SJSA1 (cell line): ENCODE data around the gene WAC. TPM values are rescaled to one million over a fixed set of nuclear protein-coding genes. Genes with fewer than 3 reads are reported as not detected.

Experiments
- DNase-seq, 2 experiments: peaks; one replicate each; pipeline ENCODE4 v3.0.0-alpha.2; 2015 to 2020; ENCODE audit warnings: low spot score in 2 of 2, low read depth in 1 of 2
- H3K27ac ChIP-seq: fragments of 250-450 bp; sonication (Bioruptor Pico); 2 replicates; pipeline ENCODE4 v1.5.1; 2020; ENCODE audit warnings: mild to moderate bottlenecking, moderate library complexity
- H3K27me3 ChIP-seq: fragments of 250-450 bp; sonication (Bioruptor Pico); replicated peaks from 2 replicates; pipeline ENCODE4 v1.5.1; 2020; ENCODE audit warnings: mild to moderate bottlenecking, moderate library complexity
- H3K36me3 ChIP-seq: fragments of 250-450 bp; sonication (Bioruptor Pico); 2 replicates; pipeline ENCODE4 v1.5.1; 2020; ENCODE audit warnings: mild to moderate bottlenecking
- H3K4me1 ChIP-seq: fragments of 250-450 bp; sonication (Bioruptor Pico); replicated peaks from 2 replicates; pipeline ENCODE4 v1.6.1; 2021; ENCODE audit warnings: mild to moderate bottlenecking
- H3K4me3 ChIP-seq: fragments of 250-450 bp; sonication (Bioruptor Pico); 2 replicates; pipeline ENCODE4 v1.5.1; 2020; ENCODE audit warnings: mild to moderate bottlenecking
- H3K9me3 ChIP-seq: fragments of 250-450 bp; sonication (Bioruptor Pico); replicated peaks from 2 replicates; pipeline ENCODE4 v1.5.1; 2020; ENCODE audit warnings: mild to moderate bottlenecking
- total RNA-seq: library from RNA; depleted of rRNA; stranded (reverse); fragments of >200 nt; shearing (Covaris generic); gene quantifications from 2 replicates; pipeline ENCODE4 v1.2.3, GENCODE V29; 2014

Gene WAC
- total RNA-seq, 1 experiment from 2014 or later: 90.6 TPM

DNA sequence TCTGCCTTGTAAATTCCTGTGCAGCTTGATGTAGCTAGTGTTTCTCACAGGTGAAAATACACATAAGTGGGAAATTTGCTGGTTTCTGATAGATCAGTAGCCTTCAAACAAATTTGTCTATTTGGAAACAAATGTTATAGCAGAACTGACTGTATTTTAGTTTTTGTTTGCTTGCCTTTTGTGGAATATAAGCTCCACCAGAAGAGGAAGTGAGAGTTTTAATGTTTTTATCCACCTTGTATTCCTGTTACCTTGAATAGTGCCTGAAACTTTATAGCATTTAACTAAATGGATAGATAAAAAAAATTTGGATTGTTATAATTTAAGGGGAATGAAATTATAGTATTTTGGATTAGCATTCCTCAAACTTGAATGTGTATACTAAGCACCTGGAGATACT is 9.8 kb downstream of the WAC start:
- Histone ChIP-seq H3K27ac (no peak overlapping the region), H3K4me1 (no peaks in the 10 kb centered on the region), H3K9me3 (no peaks in the 10 kb centered on the region), H3K27me3 (no peaks in the 10 kb centered on the region), H3K4me3 (no peak overlapping the region), H3K36me3 (peaks cover 83% of the 10 kb centered on the region)
- no peak for DNase-seq

DNA sequence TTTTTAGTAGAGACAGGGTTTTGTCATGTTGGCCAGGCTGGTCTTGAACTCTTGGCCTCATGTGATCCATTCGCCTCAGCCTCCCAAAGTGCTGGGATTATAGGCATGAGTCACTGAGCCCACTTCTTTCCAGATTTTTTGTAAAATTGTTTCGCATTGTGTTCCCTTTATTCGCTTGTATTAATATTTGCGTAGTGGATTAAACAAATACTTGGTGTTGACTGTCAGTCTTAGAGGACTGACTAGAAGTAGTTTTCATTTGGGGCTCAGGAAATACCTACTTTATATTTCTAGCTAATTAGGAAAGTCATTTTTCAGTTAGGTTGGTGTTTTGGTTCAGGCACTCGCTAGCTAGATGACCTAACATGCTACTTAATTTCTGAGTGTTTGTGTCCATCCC is 11.1 kb downstream of the WAC start:
- Histone ChIP-seq H3K9me3 (no peaks in the 10 kb centered on the region), H3K4me3 (no peak overlapping the region), H3K27me3 (no peaks in the 10 kb centered on the region), H3K4me1 (no peaks in the 10 kb centered on the region), H3K36me3 (peaks cover 84% of the 10 kb centered on the region), H3K27ac (no peak overlapping the region)
- no peak for DNase-seq

DNA sequence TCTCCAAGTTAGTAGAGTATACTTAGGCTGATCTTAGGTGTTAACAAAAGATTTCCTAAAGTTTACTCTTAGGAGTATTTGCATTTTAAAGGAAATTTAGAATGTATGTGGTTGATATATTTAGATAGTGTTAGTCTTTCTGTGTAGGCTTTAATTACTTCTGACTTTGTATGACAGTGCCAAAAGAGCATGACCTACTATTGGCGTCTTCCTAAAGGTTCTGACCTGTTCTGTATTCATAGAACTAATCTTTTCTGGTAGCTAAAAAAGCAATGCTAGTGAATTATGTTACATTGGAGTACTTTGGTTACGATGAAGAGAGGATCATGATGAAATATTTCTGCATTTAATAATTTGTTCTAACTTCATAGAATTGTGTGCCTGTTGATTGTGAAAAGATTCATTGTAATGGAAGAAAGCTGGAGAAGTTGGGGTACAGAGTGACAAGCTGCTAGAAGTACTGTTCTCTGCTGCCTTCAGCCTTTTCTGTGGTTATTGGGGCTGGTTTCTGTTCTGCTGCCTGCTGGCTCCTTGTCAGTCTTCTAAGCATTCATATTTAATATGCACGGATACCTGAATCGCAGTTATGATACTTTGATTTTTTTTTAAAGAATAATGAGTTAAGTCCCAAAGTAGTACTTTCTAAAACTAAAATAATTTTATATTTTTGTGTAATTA is 13.2 kb downstream of the WAC start:
- Histone ChIP-seq H3K36me3 (peaks cover 83% of the 10 kb centered on the region), H3K4me1 (no peaks in the 10 kb centered on the region), H3K27ac (no peak overlapping the region), H3K27me3 (no peaks in the 10 kb centered on the region), H3K4me3 (no peak overlapping the region), H3K9me3 (no peaks in the 10 kb centered on the region)
- DNase-seq: no peak

DNA sequence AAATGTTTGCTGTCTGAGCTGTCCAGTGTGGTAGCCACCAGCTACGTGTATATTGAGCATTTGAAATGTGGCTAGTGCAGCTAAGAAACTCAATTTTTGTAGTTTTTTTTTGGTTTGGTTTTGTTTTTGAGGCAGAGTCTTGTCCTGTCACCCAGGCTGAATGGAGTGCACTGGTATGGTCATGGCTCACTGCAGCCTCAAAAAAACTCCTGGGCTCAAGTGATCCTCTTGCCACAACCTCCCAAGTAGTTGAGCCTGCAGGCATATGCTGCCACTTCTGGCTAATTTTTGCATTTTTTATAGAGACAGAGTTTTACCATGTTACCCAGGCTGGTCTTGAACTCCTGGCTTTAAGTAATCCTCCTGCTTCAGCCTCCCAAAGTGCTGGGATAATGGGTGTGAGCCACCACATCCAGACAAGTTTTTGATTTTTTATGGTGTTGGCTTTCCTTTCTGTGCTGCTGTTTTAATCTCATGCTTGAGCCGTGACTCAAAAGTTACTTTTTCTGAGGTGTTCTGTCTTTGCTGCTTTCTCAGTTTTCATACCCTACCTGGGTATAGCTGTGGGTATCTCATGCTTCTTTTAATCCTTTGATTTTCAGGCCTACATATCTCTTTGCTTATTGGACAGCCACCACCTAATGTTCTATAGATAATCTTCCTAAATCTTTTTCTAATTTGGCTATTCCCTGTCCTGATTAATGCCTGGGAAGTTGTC is 16.0 kb downstream of the WAC start:
- Histone ChIP-seq H3K9me3 (no peaks in the 10 kb centered on the region), H3K36me3 (peaks cover 83% of the 10 kb centered on the region), H3K4me1 (no peaks in the 10 kb centered on the region), H3K27ac (no peak overlapping the region), H3K27me3 (no peaks in the 10 kb centered on the region), H3K4me3 (no peak overlapping the region)
- DNase-seq: no peak

DNA sequence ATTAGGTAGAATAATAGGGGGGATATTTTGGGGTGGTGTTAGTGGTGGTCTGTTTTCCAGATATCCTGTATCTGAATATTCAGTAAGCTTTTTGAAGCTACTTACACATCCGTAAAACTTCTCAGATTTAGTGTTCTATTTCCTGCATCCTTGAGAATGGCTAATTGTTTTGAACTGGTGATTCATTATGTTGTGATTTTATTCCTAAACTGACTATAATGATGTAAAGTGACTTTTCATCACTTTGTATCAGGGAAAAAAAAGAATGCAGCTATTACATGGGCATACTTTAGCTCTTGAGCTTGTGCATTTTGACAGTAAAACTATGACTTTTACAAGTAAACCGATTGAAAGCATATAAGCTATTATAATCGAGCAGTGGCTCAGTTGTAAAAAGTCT is 18.2 kb downstream of the WAC start:
- Histone ChIP-seq H3K36me3 (peaks cover 83% of the 10 kb centered on the region), H3K4me3 (no peak overlapping the region), H3K9me3 (no peaks in the 10 kb centered on the region), H3K4me1 (no peaks in the 10 kb centered on the region), H3K27ac (no peak overlapping the region), H3K27me3 (no peaks in the 10 kb centered on the region)
- DNase-seq: no peak

DNA sequence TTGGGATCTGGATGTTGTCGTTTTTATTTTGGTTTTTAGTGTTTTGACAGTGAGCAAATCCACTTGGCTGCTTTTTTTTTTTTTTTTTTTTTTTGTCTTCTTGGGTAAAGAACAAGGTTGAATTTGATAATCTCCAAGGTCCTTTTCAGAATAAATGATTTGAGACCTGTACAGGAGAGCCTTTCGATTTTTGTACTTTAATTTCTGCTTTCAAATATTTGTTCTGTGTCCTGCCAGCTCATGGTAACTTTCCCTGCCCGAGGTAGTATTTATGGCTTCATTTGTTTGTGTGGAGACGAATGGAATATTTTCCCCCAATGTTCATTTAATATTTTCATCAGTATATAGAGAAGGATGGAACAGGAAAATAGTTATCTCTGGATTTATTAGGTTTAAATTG is 19.9 kb downstream of the WAC start:
- Histone ChIP-seq H3K27ac (no peak overlapping the region), H3K4me3 (no peak overlapping the region), H3K9me3 (no peaks in the 10 kb centered on the region), H3K4me1 (no peaks in the 10 kb centered on the region), H3K27me3 (no peaks in the 10 kb centered on the region), H3K36me3 (peaks cover 94% of the 10 kb centered on the region)
- no peak for DNase-seq

DNA sequence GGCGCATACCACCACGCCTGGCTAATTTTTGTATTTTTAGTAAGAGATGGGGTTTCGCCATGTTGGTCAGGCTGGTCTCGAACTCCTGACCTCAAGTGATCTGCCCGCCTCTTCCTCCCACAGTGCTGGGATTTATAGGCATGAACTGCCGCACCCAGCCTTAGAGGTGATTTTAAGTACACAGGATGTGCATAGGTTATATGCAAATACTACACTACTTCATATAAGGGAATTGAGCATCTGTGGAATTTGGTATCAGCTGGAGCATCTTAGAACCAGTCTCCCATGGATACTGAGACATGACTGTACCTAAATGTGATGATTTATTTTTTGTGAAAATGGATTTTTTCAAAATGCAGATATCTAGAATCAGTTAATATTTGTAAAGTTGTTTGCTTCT is 21.1 kb downstream of the WAC start:
- Histone ChIP-seq H3K4me3 (no peak overlapping the region), H3K9me3 (no peaks in the 10 kb centered on the region), H3K27me3 (no peaks in the 10 kb centered on the region), H3K27ac (no peak overlapping the region), H3K36me3 (peaks cover 95% of the 10 kb centered on the region), H3K4me1 (no peaks in the 10 kb centered on the region)
- DNase-seq: no peak

DNA sequence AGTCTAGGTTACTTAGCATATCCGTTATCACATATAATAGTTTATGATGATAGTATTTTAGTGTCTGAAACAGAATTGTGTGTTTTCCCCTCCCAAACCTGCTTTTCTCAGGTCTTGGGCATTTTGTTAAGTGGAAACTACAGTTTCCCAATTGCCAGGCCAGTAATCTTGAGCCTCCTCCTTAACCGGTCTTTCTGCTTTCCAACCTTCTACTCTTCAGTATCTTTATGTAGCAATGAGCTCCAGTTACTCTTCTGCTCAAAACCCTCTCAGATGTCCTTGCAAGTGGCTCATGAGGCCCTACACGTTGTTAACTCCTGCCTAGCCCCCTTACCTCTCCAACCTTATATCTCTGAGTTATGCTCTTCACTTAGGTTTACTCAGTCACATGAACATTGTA is 22.0 kb downstream of the WAC start:
- H3K36me3 ChIP-seq: peaks cover 94% of the 10 kb centered on the region
- H3K27me3 ChIP-seq: no peaks in the 10 kb centered on the region
- no peak for DNase-seq
- no peak overlapping the region for H3K27ac ChIP-seq
- no peak overlapping the region for H3K4me3 ChIP-seq
- no peaks in the 10 kb centered on the region for H3K4me1 ChIP-seq
- H3K9me3 ChIP-seq: no peaks in the 10 kb centered on the region

DNA sequence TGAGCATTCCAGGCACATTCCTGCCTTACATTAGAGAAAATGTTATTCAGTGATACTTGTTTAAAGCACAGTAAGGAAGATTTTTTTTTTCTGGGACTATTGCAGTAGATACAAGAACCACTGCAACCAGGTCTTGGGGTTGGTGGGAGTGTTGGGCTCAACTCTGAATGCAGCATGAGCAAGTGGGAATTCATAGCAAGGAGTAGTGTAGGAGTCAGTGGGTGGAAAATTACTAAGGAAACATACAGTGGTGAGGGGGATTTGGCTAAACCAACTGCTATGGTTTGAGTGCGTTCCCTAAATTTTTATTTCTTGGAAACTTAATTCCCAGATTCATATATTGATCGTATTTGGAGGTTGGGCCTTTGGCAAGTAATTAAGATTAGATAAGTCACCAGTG is 22.4 kb downstream of the WAC start:
- no peak for DNase-seq
- Histone ChIP-seq H3K9me3 (no peaks in the 10 kb centered on the region), H3K27ac (no peak overlapping the region), H3K4me3 (no peak overlapping the region), H3K4me1 (no peaks in the 10 kb centered on the region), H3K27me3 (no peaks in the 10 kb centered on the region), H3K36me3 (peaks cover 94% of the 10 kb centered on the region)

DNA sequence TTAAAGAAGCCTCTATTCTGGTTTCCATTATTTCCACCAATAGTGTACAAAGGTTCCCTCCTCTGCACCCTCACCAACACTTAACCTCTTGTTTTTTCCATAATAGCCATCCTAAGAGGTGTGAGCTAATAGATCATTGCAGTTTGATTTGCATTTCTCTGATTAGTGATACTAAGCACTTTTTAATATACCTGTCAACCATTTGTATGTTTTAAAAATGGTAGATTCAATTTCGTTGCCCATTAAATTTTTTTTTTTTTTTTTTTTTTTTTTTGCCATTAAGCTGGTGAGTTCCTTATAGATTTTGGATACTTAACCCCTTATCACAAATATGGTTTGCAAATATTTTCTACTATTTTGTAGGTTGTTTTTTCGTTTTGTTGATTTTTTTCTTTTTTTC is 23.2 kb downstream of the WAC start:
- DNase-seq: no peak
- Histone ChIP-seq H3K27me3 (no peaks in the 10 kb centered on the region), H3K9me3 (no peaks in the 10 kb centered on the region), H3K4me3 (no peak overlapping the region), H3K27ac (no peak overlapping the region), H3K4me1 (no peaks in the 10 kb centered on the region), H3K36me3 (peaks cover 94% of the 10 kb centered on the region)

DNA sequence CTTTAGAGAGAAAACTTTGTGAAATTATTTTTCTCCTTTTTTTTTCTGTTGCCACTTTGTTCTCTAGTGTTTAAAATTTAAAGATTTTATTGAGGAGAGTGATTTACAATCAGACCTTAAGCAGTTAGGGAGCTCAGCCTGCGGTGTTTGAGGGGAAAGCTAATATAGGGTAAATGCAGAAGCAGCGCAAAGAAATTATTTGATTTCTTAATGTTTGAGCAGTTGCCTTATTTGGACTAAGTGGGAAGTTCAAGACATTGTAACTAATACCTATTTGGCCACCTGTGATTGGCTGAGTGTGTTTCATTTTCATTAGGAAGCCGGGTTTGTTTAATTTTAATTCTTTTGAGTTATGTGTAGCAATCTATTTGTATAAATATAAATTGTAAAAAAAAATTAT is 25.3 kb downstream of the WAC start:
- Histone ChIP-seq H3K4me1 (peaks cover 9% of the 10 kb centered on the region), H3K4me3 (no peak overlapping the region), H3K27me3 (no peaks in the 10 kb centered on the region), H3K9me3 (no peaks in the 10 kb centered on the region), H3K36me3 (peaks cover 93% of the 10 kb centered on the region), H3K27ac (no peak overlapping the region)
- no peak for DNase-seq

DNA sequence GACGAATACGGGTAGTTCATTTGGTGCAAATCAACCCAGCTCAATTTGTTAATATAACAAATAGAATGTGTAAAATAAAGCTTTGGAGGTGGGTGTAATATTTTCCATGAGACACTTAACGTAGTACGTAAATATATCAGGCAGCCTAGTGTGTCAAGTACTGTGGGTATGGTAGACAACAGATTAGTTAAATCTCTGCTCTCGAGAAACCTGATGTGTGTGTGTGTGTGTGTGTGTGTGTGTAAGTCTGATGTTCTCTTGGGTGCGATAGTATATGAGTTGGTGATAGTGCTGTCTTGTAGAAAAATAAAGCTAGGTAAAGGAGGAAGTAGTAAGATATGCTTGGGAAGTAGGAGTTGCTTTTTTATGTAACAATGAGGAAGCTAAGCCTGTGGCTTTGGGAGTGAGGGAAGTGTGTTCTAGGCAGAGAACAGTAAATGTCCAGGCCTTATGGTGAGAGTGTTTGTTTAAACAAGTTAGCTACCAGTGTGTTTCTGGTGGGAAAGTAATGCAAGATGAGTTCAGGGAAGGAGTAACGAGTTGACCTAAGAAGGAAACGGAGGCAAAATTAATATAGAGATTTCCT is 26.1 kb downstream of the WAC start:
- no peak overlapping the region for H3K4me3 ChIP-seq
- DNase-seq: no peak
- H3K9me3 ChIP-seq: no peaks in the 10 kb centered on the region
- peaks cover 87% of the 10 kb centered on the region for H3K36me3 ChIP-seq
- H3K27me3 ChIP-seq: no peaks in the 10 kb centered on the region
- peaks cover 11% of the 10 kb centered on the region for H3K4me1 ChIP-seq
- H3K27ac ChIP-seq: no peak overlapping the region

DNA sequence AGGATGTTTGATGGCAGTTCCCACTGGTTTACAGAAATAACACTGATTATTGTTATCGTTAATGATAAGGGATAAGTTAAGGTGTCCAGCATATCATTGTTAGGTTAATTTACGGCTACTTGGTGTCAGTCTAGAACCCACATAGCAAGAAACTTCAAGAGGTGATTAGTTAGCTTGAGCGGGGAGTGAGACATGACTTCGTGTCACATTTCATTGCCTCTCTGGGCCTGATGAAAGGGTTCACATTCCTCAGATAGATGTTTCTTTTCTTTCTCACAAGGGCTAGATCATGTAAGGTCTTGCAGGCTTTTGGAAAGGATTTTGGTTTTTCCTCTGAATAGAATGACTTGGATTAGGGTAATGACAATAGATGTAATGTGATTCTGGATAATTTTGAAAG is 26.7 kb downstream of the WAC start:
- Histone ChIP-seq H3K4me3 (no peak overlapping the region), H3K36me3 (peaks cover 87% of the 10 kb centered on the region), H3K4me1 (peaks cover 13% of the 10 kb centered on the region), H3K9me3 (no peaks in the 10 kb centered on the region), H3K27me3 (no peaks in the 10 kb centered on the region), H3K27ac (no peak overlapping the region)
- no peak for DNase-seq

DNA sequence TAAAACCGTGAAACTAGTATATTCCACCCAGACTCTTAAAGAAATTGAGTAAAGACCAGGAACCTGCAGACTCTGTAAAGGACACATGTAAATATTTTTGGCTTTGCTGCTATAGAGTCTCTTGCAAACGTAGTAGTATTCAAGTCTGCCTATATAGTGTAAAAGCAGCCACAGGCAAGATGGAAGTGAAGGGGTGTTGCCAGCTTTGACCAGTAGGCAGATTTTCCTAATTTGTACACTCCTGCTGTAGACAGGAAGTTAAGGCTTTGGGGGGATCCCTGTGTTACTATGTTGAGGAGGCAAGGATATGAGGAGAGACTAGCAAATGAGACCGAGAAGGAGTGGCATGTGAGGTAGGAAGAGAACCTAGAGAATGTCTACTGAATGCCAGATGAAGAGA is 27.7 kb downstream of the WAC start:
- no peak for DNase-seq
- Histone ChIP-seq H3K36me3 (peaks cover 87% of the 10 kb centered on the region), H3K27me3 (no peaks in the 10 kb centered on the region), H3K27ac (no peak overlapping the region), H3K4me1 (peaks cover 13% of the 10 kb centered on the region), H3K9me3 (no peaks in the 10 kb centered on the region), H3K4me3 (no peak overlapping the region)
